T47D (cell line): ENCODE results near the gene NAT14.

Experiments
- DNase-seq, 2 experiments: peaks; one replicate each; pipeline versions ENCODE4 v3.0.0 to v3.0.0-alpha.2; 2011 to 2012; ENCODE audit warnings: low read depth in 1 of 2, low spot score in 1 of 2
- JUND ChIP-seq: IDR thresholded peaks from 2 replicates; pipeline ENCODE4 v1.6.1; 2012; ENCODE audit warnings: low read depth
- in situ Hi-C: cut with HindIII; loops from 2 replicates; pipeline ENCODE4 v1.10.0; 2016; ENCODE audit warnings: low sequenced_read_pairs, low pct_unique_long_range_greater_than_20kb

Gene NAT14

DNA sequence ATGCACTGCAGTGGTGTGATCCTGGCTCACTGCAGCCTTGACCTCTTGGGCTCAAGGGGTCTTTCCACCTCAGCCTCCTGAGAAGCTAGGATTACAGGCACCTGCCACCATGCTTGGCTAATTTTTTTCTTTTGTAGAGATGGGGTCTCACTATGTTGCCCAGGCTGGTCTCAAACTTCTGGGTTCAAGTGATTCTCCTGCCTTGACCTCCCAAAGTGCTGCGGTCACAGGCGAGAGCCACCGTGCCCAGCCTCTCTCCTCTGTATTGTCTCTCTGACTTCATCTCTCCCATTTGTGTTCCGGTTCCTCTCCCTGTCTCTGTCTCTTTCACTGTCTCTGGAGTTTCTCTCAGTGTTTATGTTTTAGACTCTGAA is 18.8 kb upstream of the NAT14 start:
- in situ Hi-C loops: no loop called here
- DNase-seq: no peak
- no peak for TF ChIP-seq JUND

DNA sequence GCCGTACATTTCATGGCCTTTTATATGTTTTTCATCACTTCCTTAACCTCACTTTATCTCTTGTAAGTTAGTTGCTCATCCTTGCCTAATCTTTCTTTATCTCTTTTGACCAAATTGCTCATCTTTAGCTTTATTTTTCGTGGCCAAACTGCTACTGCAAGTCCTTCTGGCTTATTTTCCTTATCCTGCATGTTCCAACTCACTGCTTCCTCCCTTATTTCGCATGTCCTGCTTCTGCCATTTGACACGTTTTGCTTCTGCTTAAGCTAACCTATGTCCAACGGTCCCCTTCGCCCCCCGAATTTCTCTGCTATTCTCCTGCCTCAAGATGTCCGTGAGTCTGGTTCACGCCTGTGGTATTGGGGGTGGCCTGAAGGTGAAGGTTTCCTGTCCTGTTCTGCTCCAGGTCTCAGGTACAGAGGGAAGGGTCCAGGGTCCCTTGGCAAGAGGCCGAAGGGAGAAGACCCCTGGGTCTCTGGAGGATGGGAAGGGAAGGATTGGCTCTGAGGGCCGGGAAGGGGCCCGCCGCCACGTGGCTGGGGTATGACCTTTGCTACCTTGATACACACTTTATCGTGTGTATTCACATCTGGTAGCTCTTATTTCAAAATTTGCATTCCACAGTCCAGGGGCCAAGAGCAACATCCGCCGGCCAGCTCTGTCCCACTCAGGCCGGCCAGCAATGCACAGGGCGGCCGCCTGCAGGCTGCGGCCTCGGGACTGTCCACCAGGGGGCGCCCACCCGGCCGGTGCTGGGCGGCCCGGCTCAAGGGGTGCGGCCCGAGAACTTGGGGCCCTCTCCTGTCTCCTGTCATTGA is 17.5 kb upstream of the NAT14 start:
- in situ Hi-C loops: no loop called here
- peak; percentile 50 to 61 for DNase-seq
- TF ChIP-seq JUND: no peak

DNA sequence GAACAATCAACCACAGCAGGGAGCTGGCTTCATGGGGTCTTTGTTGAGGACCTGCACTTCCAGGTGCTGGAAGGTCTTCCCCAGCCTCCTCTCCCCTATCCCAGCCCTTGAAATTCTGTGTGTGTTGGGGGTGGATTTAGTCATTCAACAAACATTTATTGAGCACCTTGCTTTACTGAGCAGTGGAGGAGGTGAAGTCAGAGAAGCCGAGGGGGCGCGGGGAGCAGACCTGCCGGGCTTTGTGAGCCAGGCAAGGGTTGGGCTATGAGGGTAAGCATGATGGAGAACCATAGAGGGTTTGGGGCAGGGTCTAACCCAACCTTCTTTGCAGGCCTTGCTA is 17.0 kb upstream of the NAT14 start:
- in situ Hi-C loops: no loop called here
- no peak for TF ChIP-seq JUND
- no peak for DNase-seq

DNA sequence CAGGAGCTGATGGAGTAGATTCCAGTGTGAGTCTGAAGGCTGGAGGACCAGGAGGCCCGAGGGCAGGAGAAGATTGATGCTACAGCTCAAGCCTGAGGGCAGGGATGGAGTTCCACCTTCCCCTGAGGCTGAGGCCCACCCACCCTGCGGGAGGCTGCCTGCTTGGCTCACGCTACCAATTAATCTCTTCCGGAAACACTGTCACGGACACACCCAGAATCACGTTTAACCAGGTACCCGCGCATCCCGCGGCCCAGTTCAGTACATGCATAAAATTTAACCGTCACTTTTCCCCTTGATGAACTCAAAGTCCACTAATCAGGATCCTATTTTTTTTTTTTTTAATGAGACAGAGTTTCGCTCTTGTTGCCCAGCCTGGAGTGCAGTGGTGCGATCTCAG is 13.7 kb upstream of the NAT14 start:
- no peak for DNase-seq
- in situ Hi-C loops: no loop called here

DNA sequence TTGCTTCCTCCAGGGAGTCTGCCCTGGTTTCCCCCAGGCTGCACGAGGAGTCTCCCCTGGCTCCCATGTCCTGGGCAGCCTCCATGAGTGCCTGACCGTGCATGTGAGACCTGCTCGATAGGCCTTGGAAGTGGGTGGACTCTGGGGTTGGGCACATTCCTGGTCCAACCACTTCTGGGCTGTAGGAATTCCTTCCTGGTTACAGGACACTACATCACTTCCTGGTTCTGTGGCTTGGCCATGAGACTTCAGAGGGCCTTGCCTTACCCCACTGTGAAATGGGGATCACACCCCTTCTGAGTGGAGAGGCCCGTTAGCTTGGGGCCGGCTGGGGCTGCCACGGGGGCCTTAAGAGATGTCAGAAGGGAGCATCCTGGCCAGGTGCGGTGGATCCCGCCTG is 12.5 kb upstream of the NAT14 start:
- TF ChIP-seq JUND: no peak
- peak in 1 of 2 experiments; percentile 75 for DNase-seq
- in situ Hi-C loops: no loop called here

More for the DNA sequence above, 13.7 kb upstream of the NAT14 start:
- TF ChIP-seq JUND: no peak

DNA sequence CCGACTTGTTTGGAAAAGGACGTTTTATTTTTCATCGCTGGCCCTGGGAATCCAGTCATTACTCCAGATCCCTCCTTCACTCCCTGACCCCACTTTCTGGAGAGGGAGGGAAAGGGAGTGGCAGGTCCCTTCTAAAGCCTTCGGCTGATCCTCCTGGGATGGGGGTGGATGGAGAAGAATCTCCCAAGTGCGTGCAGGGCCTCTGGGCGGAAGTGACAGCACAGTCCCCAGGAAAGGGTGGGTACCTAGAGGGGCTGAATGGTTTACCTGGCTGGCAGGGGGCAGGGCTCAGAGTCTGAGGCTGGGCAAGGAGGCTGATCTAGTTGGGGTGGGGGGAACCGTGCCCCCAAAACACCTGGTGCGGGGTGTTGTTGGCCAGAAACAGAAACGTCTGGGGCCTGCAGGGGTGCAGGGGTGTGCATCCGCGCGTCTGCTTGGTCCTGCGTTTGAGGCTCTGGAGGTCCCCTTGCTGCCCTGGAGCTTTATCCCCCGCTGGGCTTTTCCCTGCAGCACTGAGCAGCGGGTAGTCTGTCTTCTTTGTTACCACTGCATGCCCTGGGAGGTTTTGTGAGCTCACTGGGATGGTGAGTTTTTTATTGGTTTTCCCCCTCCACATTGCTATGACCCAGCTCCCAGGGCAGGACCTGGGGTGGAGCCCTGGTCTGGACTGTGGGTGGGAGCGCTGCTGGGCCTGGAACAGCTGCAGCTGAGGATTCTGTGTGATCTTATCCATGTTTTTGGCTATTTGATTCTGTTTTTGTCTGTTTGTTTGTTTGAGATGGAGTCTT is 11.6 kb upstream of the NAT14 start:
- DNase-seq: no peak
- no peak for TF ChIP-seq JUND
- in situ Hi-C loops: no loop called here

DNA sequence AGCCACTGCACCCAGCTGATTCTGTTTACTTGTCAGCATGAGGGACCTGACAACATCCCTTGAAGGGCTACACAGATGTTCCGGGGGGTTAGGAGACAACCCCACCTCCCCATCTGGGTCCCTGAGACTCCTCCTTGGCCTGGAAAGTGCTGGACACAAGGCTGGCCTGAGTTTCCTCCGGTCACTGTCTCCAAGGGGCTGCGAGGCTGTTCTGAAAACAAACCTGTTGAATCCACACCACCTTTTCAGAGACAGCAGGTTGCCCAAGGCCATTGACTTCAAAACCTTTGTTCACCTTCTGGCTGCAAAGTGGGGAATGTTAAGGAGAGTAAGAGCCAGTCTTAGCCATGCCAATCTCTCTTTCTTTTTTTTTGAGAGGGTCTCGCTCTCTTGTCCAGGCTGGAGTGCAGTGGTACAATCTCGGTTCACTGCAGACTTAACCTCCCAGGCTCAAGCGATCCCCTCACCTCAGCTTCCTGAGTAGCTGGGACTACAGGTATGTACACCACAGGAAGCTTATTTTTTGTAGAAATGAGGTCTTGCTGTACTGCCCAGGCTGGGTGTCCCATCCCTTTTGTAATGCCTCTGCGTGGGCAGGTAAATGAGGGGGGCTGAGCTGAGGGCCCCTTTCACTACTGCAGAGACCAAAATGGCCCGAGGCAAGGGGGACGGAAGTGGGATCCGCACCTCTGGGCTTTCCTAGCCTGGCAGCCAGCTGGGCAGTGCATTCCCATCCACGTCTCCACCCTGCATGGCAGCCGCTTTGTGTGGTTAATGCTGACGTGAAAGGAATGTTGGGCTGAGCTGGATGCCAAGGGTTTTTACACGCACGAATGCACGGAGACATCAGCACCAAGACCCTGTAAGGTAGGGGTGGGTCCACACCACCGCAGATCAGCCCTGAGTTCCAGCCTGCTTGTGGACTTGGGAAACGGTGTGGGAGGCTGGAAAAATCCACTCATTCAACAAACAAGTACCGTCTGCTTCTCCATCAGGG is 10.4 kb upstream of the NAT14 start:
- no peak for DNase-seq
- in situ Hi-C loops: no loop called here
- TF ChIP-seq JUND: no peak

DNA sequence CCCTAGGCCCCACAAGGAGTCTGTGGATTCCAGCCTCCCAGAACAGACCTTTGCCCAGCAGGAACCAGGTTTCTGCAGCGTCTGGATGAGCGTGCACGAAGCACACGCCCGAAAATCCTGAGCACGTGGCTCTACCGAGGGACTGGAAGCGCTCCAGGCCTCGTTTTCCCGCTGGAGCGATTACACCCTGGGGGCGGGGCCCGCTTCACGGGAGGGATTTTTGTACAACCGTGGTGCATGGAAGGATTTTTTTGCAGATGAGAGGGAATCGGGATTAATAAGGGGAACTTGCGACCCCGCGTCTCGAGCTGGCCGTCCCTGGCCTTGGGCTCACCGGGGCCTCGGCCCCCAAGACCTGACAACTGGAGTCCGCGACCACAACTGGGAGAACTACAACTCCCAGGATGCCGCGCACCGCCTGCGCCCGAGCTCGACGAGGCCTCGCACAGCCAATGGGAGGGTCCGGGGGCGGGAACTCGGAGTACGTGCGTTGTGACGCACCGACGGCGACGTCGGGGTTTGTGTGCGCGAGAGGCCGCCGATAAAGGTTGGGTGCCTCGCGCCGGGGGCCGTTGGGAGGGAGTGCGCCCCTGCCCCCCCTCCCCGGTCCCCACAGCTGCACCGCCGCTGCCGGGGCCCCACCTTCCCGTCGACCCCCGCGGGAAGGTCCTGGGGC is 8.8 kb upstream of the NAT14 start, which contains the start of gene ZNF628:
ZNF628 (plus strand) TSS at position 518 of the 676 bp plus-strand sequence. CDS start 3,294 bp downstream, outside the sequence.
- in situ Hi-C loops: no loop called here
- no peak for TF ChIP-seq JUND
- DNase-seq: peak; percentile 98

DNA sequence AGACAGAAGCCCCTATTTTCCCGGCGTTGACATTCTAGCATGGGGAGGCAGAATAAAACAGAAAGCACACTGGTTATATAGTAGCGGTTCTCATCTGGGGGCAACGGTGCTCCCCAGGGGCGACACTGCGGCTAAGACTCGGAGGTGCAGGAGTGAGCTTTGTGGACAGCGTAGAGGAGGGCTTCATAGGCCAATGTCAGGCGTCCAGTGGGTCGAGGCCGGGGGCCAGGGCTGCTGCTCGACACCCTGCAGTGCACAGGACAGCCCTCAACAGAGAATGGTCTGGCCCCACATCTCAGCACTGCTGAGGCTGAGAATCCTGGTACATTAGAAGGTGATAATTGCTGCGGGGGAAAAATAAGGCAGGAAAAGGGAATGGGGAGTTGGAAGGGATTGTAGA is 7.1 kb upstream of the NAT14 start:
- TF ChIP-seq JUND: no peak
- in situ Hi-C loops: no loop called here

DNA sequence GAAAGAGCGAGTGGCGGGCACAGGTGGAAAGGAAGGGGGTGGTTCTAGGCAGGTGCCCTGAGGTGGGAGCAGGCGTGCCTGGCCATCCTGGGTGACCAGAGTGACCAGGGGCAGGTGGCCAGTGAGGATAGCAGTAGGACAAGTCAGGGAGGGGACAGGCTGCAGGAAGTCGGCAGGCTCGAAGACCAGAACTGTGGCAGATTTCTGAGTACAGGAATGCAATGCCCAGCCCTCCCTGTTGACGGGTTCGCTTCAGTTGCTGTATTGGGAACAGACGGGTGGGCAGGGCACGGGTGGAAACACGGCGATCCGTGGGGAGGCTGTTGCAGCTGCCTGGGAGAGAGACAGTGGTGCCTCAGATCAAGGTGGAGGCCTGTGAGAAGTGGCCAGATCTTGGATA is 6.6 kb upstream of the NAT14 start:
- TF ChIP-seq JUND: no peak
- no peak for DNase-seq
- in situ Hi-C loops: no loop called here

More for the DNA sequence above, 7.1 kb upstream of the NAT14 start:
- DNase-seq: no peak

DNA sequence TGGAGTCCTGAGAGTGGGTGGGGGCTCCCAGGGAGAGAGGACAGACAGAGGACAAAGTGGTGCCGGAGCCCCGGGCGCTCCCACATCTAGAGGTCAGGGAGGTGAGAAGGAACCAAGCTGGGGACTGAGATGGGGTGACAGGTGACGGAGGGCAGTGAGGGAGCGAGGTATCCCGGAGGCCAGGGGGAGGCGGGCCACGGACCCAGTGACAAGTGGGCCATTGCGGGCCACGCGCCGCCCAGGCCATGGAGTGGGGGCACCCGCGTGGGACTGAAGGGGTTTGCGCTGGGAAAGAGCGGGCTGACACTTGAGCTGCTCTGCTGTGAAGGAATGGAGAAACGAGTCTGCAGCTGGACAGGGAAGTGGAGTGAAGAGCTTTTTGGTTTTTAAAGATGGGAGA is 5.9 kb upstream of the NAT14 start:
- in situ Hi-C loops: no loop called here
- TF ChIP-seq JUND: no peak
- DNase-seq: no peak

DNA sequence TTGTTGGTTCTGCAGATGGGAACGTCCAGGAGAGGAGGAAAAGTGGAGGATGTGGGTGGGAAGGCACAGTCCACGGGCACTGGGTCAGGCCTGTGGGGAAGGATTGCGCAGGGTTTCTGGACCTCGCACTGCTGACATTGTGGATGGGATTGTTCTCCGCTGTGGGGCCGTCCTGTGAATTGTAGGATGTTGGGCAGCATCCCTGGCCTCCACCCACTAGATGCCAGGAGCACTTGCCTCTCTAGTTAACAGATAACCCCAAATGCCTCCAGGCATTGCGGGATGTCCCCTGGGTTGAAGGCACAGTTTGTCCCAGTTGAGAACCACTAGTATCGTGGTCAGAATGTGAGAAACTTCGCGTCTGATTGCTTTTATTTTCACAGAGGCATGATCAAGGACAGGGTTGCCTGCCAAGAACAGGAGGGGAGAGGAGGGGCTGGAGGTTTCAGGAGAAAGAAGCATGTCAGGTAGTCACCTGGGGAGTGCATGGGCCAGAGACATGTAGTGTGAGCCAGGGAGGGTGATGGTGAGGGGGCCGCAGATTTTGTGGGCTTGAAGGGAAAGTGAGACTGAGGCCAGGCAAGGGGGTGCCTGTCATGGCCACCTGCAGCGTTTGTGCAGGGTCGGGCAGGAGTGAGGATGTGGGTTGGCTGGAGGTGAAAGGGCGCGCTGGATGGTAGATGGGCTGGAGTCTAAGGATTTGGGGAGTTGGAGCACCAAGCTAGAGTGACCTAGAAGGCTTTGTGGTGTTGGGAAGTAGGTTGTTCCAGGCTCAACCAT is 5.3 kb upstream of the NAT14 start:
- DNase-seq: no peak
- no peak for TF ChIP-seq JUND
- in situ Hi-C loops: no loop called here
